Activated T-cell treated with anti-CD3 and anti-CD28 coated beads, Interleukin-2, amount 50 U/mL, for 24 hours (primary cell): ENCODE measurements around the gene MSI2.
"Not testable (repeated sequence)": the region's sequence is repeated elsewhere in the genome, so short reads cannot be mapped to it uniquely, and the experiment has no call there.

Source experiments
- DNase-seq: peaks from one replicate; pipeline ENCODE4 v3.0.0-alpha.2; 2020
- H3K27ac Mint-ChIP-seq: 2 replicates; pipeline ENCODE4 v1.8.0; 2020; ENCODE audit warnings: mild to moderate bottlenecking, mixed read lengths
- H3K27me3 Mint-ChIP-seq: 2 replicates; pipeline ENCODE4 v1.8.0; 2020; ENCODE audit warnings: mixed read lengths
- H3K36me3 Mint-ChIP-seq: 2 replicates; pipeline ENCODE4 v1.8.0; 2020; ENCODE audit warnings: low read depth, mixed read lengths
- H3K4me1 Mint-ChIP-seq: 2 replicates; pipeline ENCODE4 v1.8.0; 2020; ENCODE audit warnings: low read depth, mixed read lengths
- H3K4me3 Mint-ChIP-seq: 2 replicates; pipeline ENCODE4 v1.8.0; 2020; ENCODE audit warnings: mild to moderate bottlenecking, moderate library complexity, mixed read lengths
- H3K9me3 Mint-ChIP-seq: 2 replicates; pipeline ENCODE4 v1.8.0; 2020; ENCODE audit warnings: mixed read lengths

The MSI2 gene

DNA sequence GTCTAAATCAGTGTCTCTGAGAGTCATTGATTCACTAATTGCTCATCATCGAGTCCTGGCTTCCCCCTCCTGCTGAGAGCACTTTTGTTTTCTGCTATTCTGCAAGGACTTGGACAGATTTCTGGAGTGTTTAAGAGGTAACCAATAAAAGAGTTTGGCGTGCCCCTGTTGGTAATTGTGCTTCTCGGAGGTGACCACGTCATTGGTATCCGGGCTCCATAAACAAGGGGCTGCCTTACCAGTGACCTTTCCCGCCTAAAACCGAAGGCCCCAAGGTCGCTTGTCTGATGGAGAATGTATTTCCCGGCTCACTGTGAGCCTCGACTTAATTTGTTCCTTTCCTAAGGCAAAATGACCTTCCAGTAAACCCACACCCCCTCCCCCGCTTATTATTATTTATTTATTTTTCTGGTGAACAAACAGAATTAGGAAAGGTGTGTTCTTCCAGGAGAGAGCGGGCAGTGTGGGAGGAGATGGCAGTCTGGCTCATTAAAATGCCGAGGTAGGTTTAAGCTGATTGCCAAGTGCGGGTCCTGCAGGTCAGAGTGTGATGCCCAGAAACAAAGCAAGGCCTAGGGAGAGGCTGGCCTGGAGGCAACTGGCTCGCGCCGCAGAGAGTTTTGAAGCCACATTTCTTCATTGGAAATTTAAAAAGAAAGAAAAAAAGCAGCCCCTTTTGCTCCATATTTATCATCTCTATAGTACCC lies 30.2 kb downstream of the MSI2 start:
- no peak overlapping the region for H3K4me3 Mint-ChIP-seq

DNA sequence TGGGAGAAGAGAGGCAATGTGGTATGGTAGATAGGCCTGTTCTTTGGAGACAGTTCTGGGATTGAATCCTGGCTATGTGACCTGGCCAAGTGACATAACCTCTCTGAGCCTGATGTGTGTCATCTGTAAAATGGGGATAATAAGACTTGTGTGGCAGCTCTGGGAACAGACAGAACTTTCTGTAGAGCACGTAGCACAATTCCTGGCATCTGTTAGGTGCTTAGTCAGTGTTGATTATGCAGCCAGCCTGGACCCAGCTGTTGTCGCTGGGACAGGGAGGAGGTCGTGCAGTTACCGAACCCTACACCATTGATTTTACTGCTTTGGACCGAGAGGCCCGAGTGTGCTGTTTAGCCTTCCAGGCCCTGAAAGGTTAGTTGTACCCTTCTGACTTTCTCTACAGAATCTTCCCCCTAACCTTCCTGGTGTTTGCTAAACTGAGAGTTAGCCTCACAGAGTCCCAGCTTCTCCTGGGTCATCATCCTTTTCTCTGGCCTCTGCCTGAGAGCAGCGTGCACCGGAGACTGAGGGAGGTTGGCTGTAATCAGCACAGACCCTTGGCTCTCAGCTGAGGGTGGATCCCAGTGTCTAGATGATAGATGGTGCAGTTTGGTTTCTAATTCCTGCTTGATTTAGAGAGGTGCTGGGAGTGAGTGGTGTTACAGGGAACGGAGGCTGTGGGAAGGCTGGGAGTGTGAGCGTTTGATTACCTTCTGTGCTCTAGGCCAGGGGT lies 31.9 kb downstream of the MSI2 start:
- H3K4me1 Mint-ChIP-seq: peaks cover 56% of the 10 kb centered on the region
- DNase-seq: no peak

More for the DNA sequence above, 30.2 kb downstream of the MSI2 start:
- DNase-seq: no peak
- H3K27me3 Mint-ChIP-seq: no peaks in the 10 kb centered on the region
- H3K4me1 Mint-ChIP-seq: peaks cover 67% of the 10 kb centered on the region
- peaks cover 45% of the 10 kb centered on the region for H3K36me3 Mint-ChIP-seq
- no peak overlapping the region for H3K27ac Mint-ChIP-seq
- no peaks in the 10 kb centered on the region for H3K9me3 Mint-ChIP-seq

DNA sequence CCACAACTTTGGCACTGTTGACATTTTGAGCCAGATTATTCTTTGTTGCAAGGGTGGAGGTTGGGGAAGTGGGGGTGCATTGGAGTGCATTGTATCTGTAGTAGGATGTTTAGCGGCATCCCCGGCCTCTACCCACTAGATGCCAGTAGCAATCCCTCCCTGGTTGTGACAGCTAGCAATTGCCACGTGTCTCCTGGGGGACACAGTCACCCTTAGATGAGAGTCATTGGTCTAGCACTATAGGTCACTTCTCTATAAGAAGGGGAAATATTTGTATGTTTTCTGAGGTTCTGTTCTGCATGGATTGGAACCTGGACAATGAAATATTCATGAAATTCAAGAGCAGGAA lies 32.4 kb downstream of the MSI2 start:
- Mint-ChIP-seq H3K4me3 (no peak overlapping the region), H3K36me3 (peaks cover 47% of the 10 kb centered on the region), H3K27ac (no peak overlapping the region), H3K27me3 (no peaks in the 10 kb centered on the region), H3K4me1 (peaks cover 50% of the 10 kb centered on the region), H3K9me3 (no peaks in the 10 kb centered on the region)
- DNase-seq: no peak

More for the DNA sequence above, 31.9 kb downstream of the MSI2 start:
- no peaks in the 10 kb centered on the region for H3K9me3 Mint-ChIP-seq
- H3K4me3 Mint-ChIP-seq: no peak overlapping the region
- H3K27ac Mint-ChIP-seq: no peak overlapping the region
- no peaks in the 10 kb centered on the region for H3K27me3 Mint-ChIP-seq
- H3K36me3 Mint-ChIP-seq: peaks cover 50% of the 10 kb centered on the region

DNA sequence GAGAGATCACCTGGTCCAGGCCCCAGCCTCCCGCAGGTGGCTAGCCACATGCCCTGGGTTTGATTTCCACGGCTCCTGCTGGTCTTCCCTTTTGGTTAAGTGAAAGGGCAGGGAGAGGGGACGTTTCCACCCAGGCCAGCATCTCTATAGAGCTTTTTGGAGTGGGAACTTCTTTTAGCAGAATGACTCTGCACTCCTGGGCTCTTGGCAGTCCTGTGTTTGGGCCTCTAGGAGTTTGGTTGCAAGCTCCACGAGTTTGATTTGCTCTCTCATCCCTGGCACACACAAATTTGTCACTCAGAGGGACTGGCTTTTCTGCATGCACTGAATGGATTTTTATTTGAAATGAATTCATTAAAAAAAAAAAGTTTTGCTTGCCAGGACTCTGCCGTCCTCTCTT lies 32.8 kb downstream of the MSI2 start:
- Mint-ChIP-seq H3K27ac (no peak overlapping the region), H3K36me3 (peaks cover 50% of the 10 kb centered on the region), H3K4me1 (peaks cover 51% of the 10 kb centered on the region)

DNA sequence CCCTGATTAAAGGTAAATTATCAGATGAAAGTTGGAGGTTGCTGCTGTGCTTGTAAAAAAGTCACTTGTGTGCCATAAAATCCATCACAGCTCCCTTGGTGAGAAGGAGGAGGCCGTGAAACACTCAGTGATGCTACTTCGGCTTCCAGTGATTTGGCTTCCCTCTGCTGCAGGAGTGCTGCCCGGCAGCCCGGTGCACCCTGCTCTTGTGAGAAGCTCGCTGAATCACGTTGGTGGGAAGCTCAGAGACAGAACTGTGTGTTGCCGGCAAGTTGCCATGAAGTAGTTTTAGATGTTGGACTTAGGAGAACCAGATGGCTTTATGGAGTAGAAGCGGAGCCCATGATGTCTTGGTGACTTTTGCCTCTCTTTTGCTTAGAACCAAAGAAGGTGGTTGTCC lies 33.3 kb downstream of the MSI2 start:
- Mint-ChIP-seq H3K4me3 (no peak overlapping the region), H3K27ac (no peak overlapping the region), H3K27me3 (no peaks in the 10 kb centered on the region), H3K4me1 (peaks cover 51% of the 10 kb centered on the region), H3K9me3 (no peaks in the 10 kb centered on the region), H3K36me3 (peaks cover 48% of the 10 kb centered on the region)
- DNase-seq: no peak

More for the DNA sequence above, 32.8 kb downstream of the MSI2 start:
- Mint-ChIP-seq H3K4me3 (no peak overlapping the region), H3K9me3 (no peaks in the 10 kb centered on the region), H3K27me3 (no peaks in the 10 kb centered on the region)
- DNase-seq: no peak

DNA sequence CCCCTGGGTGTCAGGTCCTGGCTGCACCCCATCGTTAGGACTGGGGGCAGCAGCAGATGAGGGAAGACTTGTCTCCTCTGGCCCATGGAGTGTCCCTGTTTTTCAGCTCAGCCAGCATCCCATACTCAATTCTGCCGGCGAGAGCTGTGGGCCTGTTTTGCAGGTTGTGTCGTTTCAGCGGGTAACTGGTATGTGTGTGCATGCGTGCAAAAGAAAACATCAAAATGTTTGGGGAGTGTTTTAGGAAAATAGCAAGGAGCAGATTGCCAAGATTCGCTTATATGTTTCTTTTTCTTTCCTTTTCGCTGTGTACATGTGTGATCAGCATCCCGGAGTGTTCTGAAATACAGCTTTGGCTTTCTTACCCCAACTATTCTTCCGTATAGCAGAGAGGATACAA lies 34.7 kb downstream of the MSI2 start:
- Mint-ChIP-seq H3K4me1 (peaks cover 50% of the 10 kb centered on the region), H3K27me3 (no peaks in the 10 kb centered on the region), H3K4me3 (no peak overlapping the region), H3K9me3 (no peaks in the 10 kb centered on the region), H3K27ac (no peak overlapping the region), H3K36me3 (peaks cover 49% of the 10 kb centered on the region)
- no peak for DNase-seq

DNA sequence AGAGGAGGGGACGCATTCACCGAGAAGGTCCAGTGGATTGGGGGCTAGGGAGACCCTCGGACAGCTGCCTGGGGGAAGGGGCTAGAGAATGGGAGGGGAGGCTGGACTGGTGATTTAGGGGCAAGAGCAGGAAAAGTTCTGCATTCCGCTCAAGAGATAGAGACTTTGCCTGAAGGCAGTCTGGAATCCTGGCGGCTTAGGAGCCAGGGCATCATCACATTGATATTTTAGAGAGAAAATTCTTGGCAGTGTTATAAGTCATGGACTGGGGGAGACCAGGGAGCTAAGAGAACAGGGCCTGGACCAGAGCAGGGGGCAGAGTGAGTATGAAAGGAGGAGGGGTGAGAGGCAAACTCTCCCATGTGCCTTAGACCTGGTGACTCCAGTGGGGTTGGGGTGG lies 35.8 kb downstream of the MSI2 start:
- Mint-ChIP-seq H3K4me1 (peaks cover 48% of the 10 kb centered on the region), H3K36me3 (peaks cover 44% of the 10 kb centered on the region), H3K27ac (no peak overlapping the region), H3K9me3 (no peaks in the 10 kb centered on the region), H3K27me3 (no peaks in the 10 kb centered on the region), H3K4me3 (no peak overlapping the region)
- DNase-seq: no peak

DNA sequence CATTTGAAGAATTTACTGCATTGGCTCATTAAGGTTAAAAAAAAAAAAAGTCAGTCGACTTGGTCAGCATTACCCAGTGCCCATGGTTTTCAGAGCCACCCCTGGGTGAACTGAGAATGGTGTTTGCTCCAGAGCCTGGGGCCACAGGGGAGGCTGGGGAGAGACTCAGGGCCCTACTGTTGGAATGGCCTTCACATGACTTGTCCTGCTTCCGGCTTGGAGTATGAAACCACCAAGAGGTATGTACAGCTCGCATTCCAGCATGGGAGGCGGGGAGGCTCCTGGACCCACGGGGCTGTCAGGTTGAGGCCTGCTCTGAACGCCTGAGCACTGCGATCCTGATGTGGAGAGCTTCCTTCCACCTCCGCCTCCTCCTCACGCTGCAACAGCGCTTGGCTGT lies 36.8 kb downstream of the MSI2 start:
- H3K9me3 Mint-ChIP-seq: no peaks in the 10 kb centered on the region
- no peak for DNase-seq
- no peak overlapping the region for H3K4me3 Mint-ChIP-seq
- H3K27me3 Mint-ChIP-seq: no peaks in the 10 kb centered on the region
- H3K27ac Mint-ChIP-seq: no peak overlapping the region
- H3K36me3 Mint-ChIP-seq: peaks cover 43% of the 10 kb centered on the region
- H3K4me1 Mint-ChIP-seq: peaks cover 41% of the 10 kb centered on the region

DNA sequence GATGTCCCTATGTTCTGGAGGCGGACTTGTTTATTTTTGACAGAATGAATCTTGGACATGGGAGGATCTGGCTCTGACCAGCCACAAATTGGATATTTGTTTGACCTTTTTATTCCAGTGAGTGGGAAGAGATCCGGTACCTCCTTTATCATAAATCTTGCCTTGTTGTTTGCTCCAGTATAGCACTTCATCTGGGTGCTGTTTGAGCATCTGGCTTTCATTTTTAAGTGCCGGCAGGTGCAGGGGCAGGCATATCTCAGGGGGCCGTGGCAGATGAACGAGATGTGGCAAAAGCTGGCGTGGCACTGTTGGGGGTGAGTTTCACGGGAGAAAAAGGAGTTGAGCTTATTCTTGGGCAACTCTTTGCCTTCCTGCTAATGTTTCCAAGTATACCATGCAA lies 37.8 kb downstream of the MSI2 start:
- H3K27ac Mint-ChIP-seq: no peak overlapping the region
- no peaks in the 10 kb centered on the region for H3K27me3 Mint-ChIP-seq
- H3K36me3 Mint-ChIP-seq: peaks cover 50% of the 10 kb centered on the region
- no peak for DNase-seq
- peaks cover 33% of the 10 kb centered on the region for H3K4me1 Mint-ChIP-seq
- H3K9me3 Mint-ChIP-seq: no peaks in the 10 kb centered on the region
- no peak overlapping the region for H3K4me3 Mint-ChIP-seq

DNA sequence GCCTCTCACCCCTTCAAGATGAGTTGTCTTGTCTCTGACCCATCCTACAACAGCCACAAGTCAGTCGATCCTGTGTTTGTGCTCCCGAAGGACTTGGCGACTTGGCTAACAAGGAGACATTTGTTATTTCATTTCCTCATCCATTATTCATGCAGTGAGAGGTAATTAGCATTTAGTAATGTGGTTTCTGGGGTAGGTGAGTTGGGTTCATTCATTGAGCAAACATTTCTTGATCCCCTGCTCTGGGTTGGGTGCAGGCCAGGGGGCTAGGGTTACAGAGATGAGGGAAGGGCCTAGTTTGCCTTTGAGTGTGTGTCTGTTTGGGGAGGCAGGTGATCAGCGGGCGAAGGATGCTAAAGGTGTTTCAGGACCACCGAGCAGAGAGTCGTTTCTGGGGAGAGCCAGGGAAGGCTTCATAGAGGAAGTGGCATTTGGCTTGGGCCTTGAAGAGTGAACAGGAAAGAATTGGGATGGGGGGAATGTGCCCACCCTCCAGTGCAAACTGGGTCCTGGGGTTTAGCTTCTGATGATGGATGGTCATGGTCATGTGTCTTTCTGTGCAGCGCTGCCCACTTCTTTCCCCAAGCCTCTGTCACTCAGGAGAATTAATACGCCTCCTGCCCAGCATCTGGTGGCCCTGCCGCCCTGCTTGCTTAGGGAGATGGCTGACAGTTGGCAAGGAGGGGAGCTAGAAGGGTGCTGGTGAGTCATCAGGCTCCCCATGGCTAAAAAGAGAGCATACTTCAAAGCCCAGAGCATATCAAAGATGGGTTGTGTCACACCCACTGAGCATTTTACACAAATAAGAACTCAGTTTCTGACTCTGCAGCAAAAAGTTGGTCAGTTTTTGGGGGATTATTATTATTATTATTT lies 38.5 kb downstream of the MSI2 start:
- Mint-ChIP-seq H3K27ac (peak overlapping the region; percentile 3), H3K4me3 (no peak overlapping the region), H3K36me3 (peaks cover 50% of the 10 kb centered on the region), H3K27me3 (no peaks in the 10 kb centered on the region), H3K4me1 (peaks cover 29% of the 10 kb centered on the region), H3K9me3 (peaks cover under 1% of the 10 kb centered on the region)
- DNase-seq: peak; percentile 40

DNA sequence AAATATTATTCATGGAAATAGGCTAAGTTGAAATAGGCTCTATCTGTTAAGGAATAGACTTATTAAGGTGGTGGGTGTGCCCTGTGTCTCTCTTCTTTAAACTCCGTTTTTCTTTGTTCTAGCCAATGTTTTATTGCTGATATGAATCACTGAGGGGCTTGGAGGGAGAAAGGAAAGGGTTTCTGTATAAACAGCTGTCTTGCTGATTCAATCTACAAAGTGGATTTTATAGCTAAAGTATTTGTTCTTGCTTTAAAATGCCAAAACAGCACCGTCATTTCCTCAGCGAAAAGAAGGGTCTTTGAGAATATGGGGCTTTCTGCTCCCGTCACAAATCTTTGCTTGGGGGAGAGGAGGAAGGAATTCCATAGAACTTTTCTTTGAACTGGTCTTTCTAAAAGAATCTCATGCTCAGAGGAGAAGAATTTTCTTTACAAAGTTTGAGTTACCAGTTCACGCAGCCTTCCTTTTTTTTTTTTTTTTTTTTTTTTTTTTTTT lies 39.3 kb downstream of the MSI2 start:
- peaks cover 56% of the 10 kb centered on the region for H3K36me3 Mint-ChIP-seq
- DNase-seq: no peak

DNA sequence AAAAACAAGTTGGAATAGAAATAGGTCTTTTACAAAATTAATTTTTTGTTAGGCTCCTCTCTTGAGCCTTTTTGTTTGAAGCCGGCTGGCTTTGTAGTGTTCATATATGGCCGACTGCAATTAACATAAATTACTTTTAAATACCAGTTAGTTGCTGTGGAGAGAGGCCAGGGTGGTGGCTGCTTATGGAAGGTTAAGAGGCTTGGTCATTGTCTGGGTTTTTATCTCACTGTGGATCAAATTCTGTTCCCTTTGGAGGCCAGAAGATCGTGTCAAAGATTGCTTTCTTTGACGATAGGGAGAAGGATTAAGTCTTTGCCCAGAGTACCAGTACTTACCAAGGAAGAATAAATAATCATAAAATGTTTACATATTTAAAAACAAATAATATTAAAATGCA lies 39.9 kb downstream of the MSI2 start:
- DNase-seq: no peak
- H3K27ac Mint-ChIP-seq: no peak overlapping the region
- no peak overlapping the region for H3K4me3 Mint-ChIP-seq
- H3K27me3 Mint-ChIP-seq: no peaks in the 10 kb centered on the region
- peaks cover 63% of the 10 kb centered on the region for H3K36me3 Mint-ChIP-seq
- peaks cover 34% of the 10 kb centered on the region for H3K4me1 Mint-ChIP-seq
- peaks cover 11% of the 10 kb centered on the region for H3K9me3 Mint-ChIP-seq

More for the DNA sequence above, 39.3 kb downstream of the MSI2 start:
- Mint-ChIP-seq H3K9me3 (peaks cover 6% of the 10 kb centered on the region), H3K27ac (peak overlapping the region; percentile 53), H3K4me1 (peaks cover 31% of the 10 kb centered on the region), H3K4me3 (no peak overlapping the region), H3K27me3 (no peaks in the 10 kb centered on the region)

DNA sequence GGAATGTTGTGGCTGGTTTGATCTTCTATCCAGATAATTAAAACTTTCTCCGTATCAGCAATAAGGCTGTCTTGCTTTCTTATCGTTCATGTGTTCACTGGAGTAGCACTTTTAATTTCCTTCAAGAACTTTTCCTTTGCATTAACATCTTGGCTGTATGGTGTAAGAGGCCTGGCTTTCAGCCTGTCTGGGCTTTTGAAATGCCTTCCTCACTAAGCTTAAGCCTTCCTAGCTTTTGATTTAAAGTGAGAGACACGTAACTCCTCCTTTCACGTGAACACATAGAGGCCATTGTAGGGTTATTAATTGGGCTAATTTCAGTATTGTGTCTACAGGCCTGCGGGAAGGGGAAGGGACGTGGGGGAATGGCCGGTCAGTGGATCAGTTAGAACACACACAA lies 42.9 kb downstream of the MSI2 start:
- peaks cover 59% of the 10 kb centered on the region for H3K36me3 Mint-ChIP-seq
- H3K27ac Mint-ChIP-seq: no peak overlapping the region
- H3K4me1 Mint-ChIP-seq: peaks cover 42% of the 10 kb centered on the region
- H3K9me3 Mint-ChIP-seq: peaks cover 11% of the 10 kb centered on the region
- DNase-seq: no peak
- H3K27me3 Mint-ChIP-seq: no peaks in the 10 kb centered on the region
- no peak overlapping the region for H3K4me3 Mint-ChIP-seq

DNA sequence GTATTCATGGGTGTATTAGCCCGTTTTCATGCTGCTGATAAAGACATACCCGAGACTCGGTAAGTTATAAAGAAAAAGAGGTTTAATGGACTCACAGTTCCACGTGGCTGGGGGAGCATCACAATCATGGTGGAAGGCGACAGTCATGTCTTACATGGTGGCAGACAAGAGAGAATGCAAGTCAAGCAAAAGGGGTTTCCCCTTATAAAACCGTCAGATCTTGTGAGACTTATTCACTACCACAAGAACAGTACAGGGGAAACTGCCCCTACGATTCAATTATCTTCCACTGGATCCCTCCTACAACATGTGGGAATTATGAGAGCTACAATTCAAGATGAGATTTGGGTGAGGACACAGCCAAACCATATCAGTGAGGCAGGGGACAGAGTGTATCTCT lies 44.3 kb downstream of the MSI2 start:
- not testable (repeated sequence) for H3K27ac Mint-ChIP-seq, H3K4me3 Mint-ChIP-seq, DNase-seq, H3K27me3 Mint-ChIP-seq
- peaks cover 28% of the 10 kb centered on the region for H3K4me1 Mint-ChIP-seq
- peaks cover 56% of the 10 kb centered on the region for H3K36me3 Mint-ChIP-seq
- peaks cover 11% of the 10 kb centered on the region for H3K9me3 Mint-ChIP-seq
